Keratinocyte (primary cell): Measurements from ENCODE around the gene CCL8. TPM values are rescaled to one million over a fixed set of nuclear protein-coding genes. Genes with fewer than 3 reads are reported as not detected.
A peak's percentile ranks its signal among the peaks of the same experiment; 100 is the strongest.

Source experiments
- DNase-seq: peaks from one replicate; pipeline ENCODE4 v3.0.0-alpha.2; 2011; ENCODE audit warnings: low read depth, missing footprints, low spot score
- FAIRE-seq: peaks from 2 replicates; lab custom pipeline; 2011; peaks lifted over from hg19 to GRCh38; lab: Jason Lieb, UNC
- H2AFZ ChIP-seq: 2 replicates; pipeline ENCODE4 v1.6.0; 2012; ENCODE audit warnings: low read length, control low read depth, inconsistent platforms; ENCODE audit not compliant: control insufficient read depth
- H3K27ac ChIP-seq: 2 replicates; pipeline ENCODE4 v1.5.1; 2011; ENCODE audit warnings: low read length; ENCODE audit not compliant: control insufficient read depth, insufficient read depth
- H3K27me3 ChIP-seq: 3 replicates; pipeline ENCODE4 v1.6.0; 2011; ENCODE audit warnings: low read length; ENCODE audit not compliant: control insufficient read depth, insufficient read depth; ENCODE audit errors: extremely low read depth
- H3K36me3 ChIP-seq, 2 experiments: 2 replicates in 1 of 2; 3 replicates in 1 of 2; pipeline ENCODE4 v1.5.1; 2011; ENCODE audit warnings: low read length in 2 of 2, mild to moderate bottlenecking in 1 of 2; ENCODE audit not compliant: control insufficient read depth in 2 of 2, insufficient read depth in 2 of 2; ENCODE audit errors: extremely low read depth in 1 of 2
- H3K4me1 ChIP-seq: 3 replicates; pipeline ENCODE4 v1.5.1; 2011; ENCODE audit warnings: low read length; ENCODE audit not compliant: control insufficient read depth, insufficient read depth; ENCODE audit errors: extremely low read depth
- H3K4me2 ChIP-seq: 3 replicates; pipeline ENCODE4 v1.6.0; 2011; ENCODE audit warnings: low read depth, low read length; ENCODE audit not compliant: control insufficient read depth, insufficient read depth; ENCODE audit errors: extremely low read depth
- H3K4me3 ChIP-seq, 3 experiments: fragments of 200-600 bp in 1 of 3; sonication (generic) in 1 of 3; 2 replicates in 2 of 3; 3 replicates in 1 of 3; pipeline ENCODE4 v1.5.1; 2011 to 2016; ENCODE audit warnings: low read length in 3 of 3, mild to moderate bottlenecking in 3 of 3, control low read depth in 2 of 3, inconsistent platforms in 1 of 3, low read depth in 1 of 3, mixed read lengths in 1 of 3, mixed run types in 1 of 3, moderate library complexity in 1 of 3; ENCODE audit not compliant: control insufficient read depth in 2 of 3, insufficient read depth in 2 of 3; ENCODE audit errors: extremely low read depth in 1 of 3
- H3K79me2 ChIP-seq: 2 replicates; pipeline ENCODE4 v1.6.0; 2012; ENCODE audit warnings: low read length; ENCODE audit not compliant: control insufficient read depth, insufficient read depth
- H3K9ac ChIP-seq: 3 replicates; pipeline ENCODE4 v1.6.0; 2011; ENCODE audit warnings: low read length; ENCODE audit not compliant: control insufficient read depth, insufficient read depth; ENCODE audit errors: extremely low read depth
- H3K9me1 ChIP-seq: 3 replicates; pipeline ENCODE4 v1.6.0; 2011; ENCODE audit warnings: low read length; ENCODE audit not compliant: control insufficient read depth, insufficient read depth; ENCODE audit errors: extremely low read depth
- H3K9me3 ChIP-seq: 2 replicates; pipeline ENCODE4 v1.5.1; 2012; ENCODE audit warnings: low read depth, low read length; ENCODE audit not compliant: control insufficient read depth
- H4K20me1 ChIP-seq: 3 replicates; pipeline ENCODE4 v1.6.0; 2011; ENCODE audit warnings: low read length; ENCODE audit not compliant: control insufficient read depth, insufficient read depth; ENCODE audit errors: extremely low read depth
- EZH2 ChIP-seq: IDR thresholded peaks from one replicate; pipeline ENCODE4 v1.6.1; 2012; ENCODE audit warnings: inconsistent platforms, mild to moderate bottlenecking, low read length, moderate library complexity
- dilution Hi-C: fragments of 300-500 bp; cut with MboI; formaldehyde crosslinking; loops from one replicate; pipeline ENCODE4 v1.7.0; 2020; ENCODE audit warnings: low sequenced_read_pairs; ENCODE audit not compliant: extremely low pct_ligation_motif_present
- polyA plus RNA-seq, 5 experiments: library from polyadenylated mRNA; depleted of rRNA in 3 of 5; stranded (reverse) in 3 of 5; stranded (forward) in 1 of 5; unstranded in 1 of 5; fragments of >200 nt; gene quantifications; 1 replicate in 1 of 5; 2 replicates in 3 of 5; 3 replicates in 1 of 5; pipeline versions ENCODE4 v1.2.1 to v1.2.3, GENCODE V29; 2011 to 2012; ENCODE audit warnings: missing spikeins in 2 of 5, low read depth in 1 of 5, low replicate concordance in 1 of 5
- TF ChIP-seq, protein P1 (sequence below), 3 experiments: IDR thresholded peaks in 1 of 3; conservative IDR thresholded peaks in 1 of 3; optimal IDR thresholded peaks in 1 of 3; 2 replicates in 2 of 3; 3 replicates in 1 of 3; pipeline versions ENCODE3 to v1.5.1; 2011; ENCODE audit warnings: low read length in 3 of 3, mild to moderate bottlenecking in 3 of 3, moderate library complexity in 2 of 3, control low read depth in 1 of 3, inconsistent platforms in 1 of 3; ENCODE audit not compliant: insufficient read depth in 2 of 3; ENCODE audit errors: extremely low read depth in 1 of 3

Gene CCL8
- polyA plus RNA-seq, 1 donor (not counting 4 experiments of a cell fraction or from before 2014, with no cell fraction given) = not detected

DNA sequence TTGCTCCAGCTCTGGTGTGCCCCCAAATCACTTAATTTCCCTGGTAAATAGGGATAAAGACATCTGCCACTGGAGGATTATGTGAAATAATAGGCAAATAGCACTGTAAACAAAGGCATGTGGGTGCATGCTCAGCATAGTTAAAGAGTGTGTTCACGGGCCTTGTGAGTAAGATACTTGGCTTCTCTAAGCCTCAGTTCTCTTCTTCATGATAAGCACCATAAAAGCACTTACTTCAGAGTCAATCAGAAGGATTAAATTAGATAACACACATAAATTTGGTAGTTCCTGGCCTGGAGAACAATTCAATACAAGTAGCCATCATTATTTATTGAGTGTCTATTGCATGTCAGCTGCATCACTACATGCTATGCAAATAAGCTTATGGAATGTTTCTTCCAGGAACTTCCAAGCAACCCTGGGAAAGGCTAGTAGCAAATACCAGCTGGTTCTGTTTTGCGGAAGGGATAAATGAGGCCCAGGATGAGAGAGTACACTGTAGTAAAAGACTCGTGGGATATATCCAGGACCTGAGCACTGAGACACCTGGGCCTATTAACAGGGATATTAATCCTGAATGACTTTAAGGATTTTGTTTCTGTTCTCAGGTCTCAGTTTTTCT is 19.2 kb upstream of the CCL8 start:
- Histone ChIP-seq H3K36me3 (no peaks in the 10 kb centered on the region), H3K4me1 (peaks cover 30% of the 10 kb centered on the region), H4K20me1 (no peaks in the 10 kb centered on the region), H3K27me3 (no peaks in the 10 kb centered on the region), H3K9me3 (no peaks in the 10 kb centered on the region), H3K27ac (peak overlapping the region; percentile 64), H3K79me2 (no peaks in the 10 kb centered on the region), H2AFZ (no peak overlapping the region), H3K9ac (peak overlapping the region; percentile 3), H3K4me3 (no peak overlapping the region), H3K9me1 (no peaks in the 10 kb centered on the region), H3K4me2 (peak overlapping the region; percentile 34)
- DNase-seq (peak; percentile 45), FAIRE-seq (peak; percentile 90)
- TF ChIP-seq, protein P1, sequence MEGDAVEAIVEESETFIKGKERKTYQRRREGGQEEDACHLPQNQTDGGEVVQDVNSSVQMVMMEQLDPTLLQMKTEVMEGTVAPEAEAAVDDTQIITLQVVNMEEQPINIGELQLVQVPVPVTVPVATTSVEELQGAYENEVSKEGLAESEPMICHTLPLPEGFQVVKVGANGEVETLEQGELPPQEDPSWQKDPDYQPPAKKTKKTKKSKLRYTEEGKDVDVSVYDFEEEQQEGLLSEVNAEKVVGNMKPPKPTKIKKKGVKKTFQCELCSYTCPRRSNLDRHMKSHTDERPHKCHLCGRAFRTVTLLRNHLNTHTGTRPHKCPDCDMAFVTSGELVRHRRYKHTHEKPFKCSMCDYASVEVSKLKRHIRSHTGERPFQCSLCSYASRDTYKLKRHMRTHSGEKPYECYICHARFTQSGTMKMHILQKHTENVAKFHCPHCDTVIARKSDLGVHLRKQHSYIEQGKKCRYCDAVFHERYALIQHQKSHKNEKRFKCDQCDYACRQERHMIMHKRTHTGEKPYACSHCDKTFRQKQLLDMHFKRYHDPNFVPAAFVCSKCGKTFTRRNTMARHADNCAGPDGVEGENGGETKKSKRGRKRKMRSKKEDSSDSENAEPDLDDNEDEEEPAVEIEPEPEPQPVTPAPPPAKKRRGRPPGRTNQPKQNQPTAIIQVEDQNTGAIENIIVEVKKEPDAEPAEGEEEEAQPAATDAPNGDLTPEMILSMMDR (optimal IDR thresholded peaks at IDR 0.05 in 1 of 3, IDR thresholded peaks at IDR 0.05 in 1 of 3, conservative IDR thresholded peaks at IDR 0.05 in 1 of 3; ENCODE audit: extremely low read depth in 1 of 3, insufficient read depth in 2 of 3, low read length in 3 of 3) = no peak
- TF ChIP-seq EZH2 = no peak
- dilution Hi-C loops = no loop called here

- Histone ChIP-seq H3K4me3 (no peak overlapping the region), H3K27me3 (no peaks in the 10 kb centered on the region), H3K9ac (no peak overlapping the region), H3K79me2 (no peaks in the 10 kb centered on the region), H3K36me3 (no peaks in the 10 kb centered on the region), H3K27ac (peak overlapping the region; percentile 64), H4K20me1 (no peaks in the 10 kb centered on the region), H3K9me3 (no peaks in the 10 kb centered on the region), H2AFZ (no peak overlapping the region), H3K4me2 (peak overlapping the region; percentile 9), H3K9me1 (no peaks in the 10 kb centered on the region), H3K4me1 (peaks cover 30% of the 10 kb centered on the region)
- FAIRE-seq (peak; percentile 75), DNase-seq (peak; percentile 68)
- TF ChIP-seq, protein P1 (optimal IDR thresholded peaks at IDR 0.05 in 1 of 3, IDR thresholded peaks at IDR 0.05 in 1 of 3, conservative IDR thresholded peaks at IDR 0.05 in 1 of 3; ENCODE audit: extremely low read depth in 1 of 3, insufficient read depth in 2 of 3, low read length in 3 of 3) = no peak
- no peak for TF ChIP-seq EZH2
- dilution Hi-C loops = no loop called here
These were observed 18.4 kb upstream of the CCL8 start for GRCh38 chr17:34300652-34301370.
